Occipital lobe (tissue), 2 donors: ENCODE data around the gene CACNA1B. TPM values are rescaled to one million over a fixed set of nuclear protein-coding genes. Genes with fewer than 3 reads are reported as not detected.
"Not testable (repeated sequence)": the region's sequence is repeated elsewhere in the genome, so short reads cannot be mapped to it uniquely, and the experiment has no call there.

Experiments used
- DNase-seq: peaks from one replicate; lab custom pipeline; 2025; lab: John Stamatoyannopoulos, UW
- total RNA-seq: library from RNA; depleted of rRNA; stranded (reverse); fragments of >200 nt; gene quantifications from one replicate; pipeline ENCODE4 v1.2.3, GENCODE V29; 2014

CACNA1B gene
- total RNA-seq, 1 donor from 2014 or later = 35.6 TPM

GRCh38 chr9:138097501-138097991 lies 220.0 kb downstream of the CACNA1B start:
- DNase-seq = no peak

GRCh38 chr9:138098116-138098907 lies 220.7 kb downstream of the CACNA1B start:
- no peak for DNase-seq

- DNase-seq = no peak
Measured at GRCh38 chr9:138098908-138099791, 221.6 kb downstream of the CACNA1B start.

- DNase-seq = no peak
Measured at GRCh38 chr9:138099803-138100598, 222.4 kb downstream of the CACNA1B start.

GRCh38 chr9:138100711-138101350 lies 223.2 kb downstream of the CACNA1B start:
- DNase-seq = no peak

- DNase-seq = no peak
Measured at GRCh38 chr9:138101444-138102234, 224.1 kb downstream of the CACNA1B start.

- no peak for DNase-seq
Measured at GRCh38 chr9:138102246-138103051, 224.9 kb downstream of the CACNA1B start.

- no peak for DNase-seq
Measured at GRCh38 chr9:138103111-138103848, 225.7 kb downstream of the CACNA1B start.

GRCh38 chr9:138103849-138104206 lies 226.2 kb downstream of the CACNA1B start:
- DNase-seq = no peak

- no peak for DNase-seq
Measured at GRCh38 chr9:138104251-138105122, 226.9 kb downstream of the CACNA1B start.

- no peak for DNase-seq
Measured at GRCh38 chr9:138105123-138105415, 227.5 kb downstream of the CACNA1B start.

GRCh38 chr9:138105561-138106505 lies 228.3 kb downstream of the CACNA1B start:
- DNase-seq = no peak

- not testable (repeated sequence) for DNase-seq
Measured at GRCh38 chr9:138107039-138107438, 229.5 kb downstream of the CACNA1B start.

GRCh38 chr9:138111607-138112006 lies 234.0 kb downstream of the CACNA1B start:
- no peak for DNase-seq

- DNase-seq = no peak
Measured at GRCh38 chr9:138112090-138112748, 234.6 kb downstream of the CACNA1B start.
